Middle frontal gyrus (tissue), 1 donor: Measurements from ENCODE around the gene AP2B1.

Experiments
- DNase-seq: peaks from one replicate; pipeline ENCODE4 v3.0.0-alpha.2; 2015; ENCODE audit warnings: low spot score; ENCODE audit errors: extremely low spot score

Gene AP2B1

GRCh38 chr17:35769895-35770486 lies 182.9 kb downstream of the AP2B1 start:
- no peak for DNase-seq

- DNase-seq = no peak
Measured at GRCh38 chr17:35773129-35773528, 186.0 kb downstream of the AP2B1 start.

- DNase-seq = no peak
Measured at GRCh38 chr17:35773679-35774425, 186.7 kb downstream of the AP2B1 start.

GRCh38 chr17:35774499-35774898 lies 187.4 kb downstream of the AP2B1 start:
- no peak for DNase-seq

DNA sequence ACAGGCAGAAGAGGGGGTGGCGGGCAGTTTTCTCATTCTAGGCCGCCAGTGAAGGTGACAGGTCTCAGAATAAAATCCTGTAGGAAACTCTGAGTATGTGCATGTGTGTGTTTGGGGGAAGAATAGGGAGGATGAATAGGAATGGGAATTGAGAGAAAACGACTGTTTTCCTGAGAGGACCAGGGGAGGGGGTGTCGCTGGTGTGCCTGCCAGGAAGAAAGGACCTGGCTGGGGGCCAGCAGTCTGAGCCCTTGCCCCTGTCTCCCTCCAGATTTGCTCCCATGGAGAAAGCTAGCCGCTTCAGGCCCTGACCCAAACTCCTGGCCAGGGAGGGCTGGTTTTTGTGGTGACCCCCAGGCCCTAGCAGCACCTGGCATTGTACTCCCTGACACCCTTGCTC lies 187.9 kb downstream of the AP2B1 start:
- no peak for DNase-seq

DNA sequence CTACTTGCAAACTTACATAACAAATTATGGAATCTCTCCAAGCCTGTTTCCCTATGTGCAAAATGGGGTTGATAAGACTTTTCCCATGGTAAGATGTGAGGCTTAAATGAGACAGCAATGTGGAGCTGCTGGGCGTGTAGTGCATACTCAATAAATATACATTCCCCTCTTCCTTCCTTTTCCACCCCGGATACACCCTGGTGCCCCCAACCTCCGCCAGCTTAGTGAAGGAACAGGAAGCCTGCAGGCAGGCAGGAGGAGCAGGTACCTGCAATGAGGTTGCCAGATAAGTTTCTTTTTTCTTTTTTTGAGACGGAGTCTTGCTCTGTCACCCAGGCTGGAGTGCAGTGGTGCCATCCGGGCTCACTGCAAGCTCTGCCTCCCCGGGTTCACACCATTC lies 188.5 kb downstream of the AP2B1 start:
- DNase-seq = no peak
